Neuronal stem cell (in vitro differentiated cells): Measurements from ENCODE around the gene RCAN1.

Experiments
- DNase-seq: peaks from one replicate; pipeline ENCODE4 v3.0.0-alpha.2; 2013; ENCODE audit warnings: low spot score
- H2AFZ ChIP-seq: one replicate; pipeline ENCODE4 v1.6.1; 2013; ENCODE audit warnings: mild to moderate bottlenecking, low read length, inconsistent platforms
- H2AK5ac ChIP-seq: 2 replicates; pipeline ENCODE4 v1.6.1; 2013; ENCODE audit warnings: low read depth, mild to moderate bottlenecking, inconsistent platforms, low read length, moderate library complexity, mixed read lengths
- H2BK120ac ChIP-seq: 2 replicates; pipeline ENCODE4 v1.6.1; 2013; ENCODE audit warnings: low read depth, mild to moderate bottlenecking, inconsistent platforms, low read length, moderate library complexity, mixed read lengths
- H2BK12ac ChIP-seq: one replicate; pipeline ENCODE4 v1.6.1; 2013; ENCODE audit warnings: low read length, inconsistent platforms
- H2BK15ac ChIP-seq: 2 replicates; pipeline ENCODE4 v1.6.1; 2013; ENCODE audit warnings: mild to moderate bottlenecking, low read length, inconsistent platforms, mixed read lengths
- H2BK5ac ChIP-seq: one replicate; pipeline ENCODE4 v1.6.1; 2013; ENCODE audit warnings: inconsistent platforms, mild to moderate bottlenecking, low read length, moderate library complexity
- H3K14ac ChIP-seq: one replicate; pipeline ENCODE4 v1.6.1; 2013; ENCODE audit warnings: low read length, inconsistent platforms
- H3K18ac ChIP-seq: 2 replicates; pipeline ENCODE4 v1.6.1; 2013; ENCODE audit warnings: low read length, inconsistent platforms
- H3K23ac ChIP-seq: 2 replicates; pipeline ENCODE4 v1.6.1; 2013; ENCODE audit warnings: low read depth, mild to moderate bottlenecking, mixed read lengths, low read length, inconsistent platforms; ENCODE audit not compliant: poor library complexity
- H3K27ac ChIP-seq: replicated peaks from 3 replicates; pipeline ENCODE4 v1.5.1; 2013; ENCODE audit warnings: low read length, inconsistent platforms
- H3K27me3 ChIP-seq, 3 experiments: 2 replicates each; pipeline ENCODE4 v1.6.1; 2013; ENCODE audit warnings: low read length in 3 of 3, mild to moderate bottlenecking in 2 of 3, inconsistent platforms in 1 of 3, low read depth in 1 of 3, mixed read lengths in 1 of 3, moderate library complexity in 1 of 3; ENCODE audit not compliant: control insufficient read depth in 3 of 3, insufficient read depth in 3 of 3
- H3K36me3 ChIP-seq, 2 donors: replicated peaks in 1 of 2; 2 replicates each; pipeline ENCODE4 v1.6.1; 2013; ENCODE audit warnings: low read length in 2 of 2; ENCODE audit not compliant: control insufficient read depth in 2 of 2, insufficient read depth in 2 of 2
- H3K4ac ChIP-seq: 2 replicates; pipeline ENCODE4 v1.6.1; 2013; ENCODE audit warnings: inconsistent platforms, mild to moderate bottlenecking, low read length, moderate library complexity
- H3K4me1 ChIP-seq, 2 donors: 1 replicate in 1 of 2; 2 replicates in 1 of 2; pipeline ENCODE4 v1.6.1; 2013; ENCODE audit warnings: low read length in 2 of 2, low read depth in 1 of 2; ENCODE audit not compliant: control insufficient read depth in 2 of 2, insufficient read depth in 1 of 2
- H3K4me2 ChIP-seq: one replicate; pipeline ENCODE4 v1.6.1; 2013; ENCODE audit warnings: mild to moderate bottlenecking, low read length, inconsistent platforms; ENCODE audit not compliant: insufficient read depth, poor library complexity, severe bottlenecking
- H3K4me3 ChIP-seq, 2 donors: 2 replicates each; pipeline ENCODE4 v1.5.1; 2013; ENCODE audit warnings: low read length in 2 of 2, mild to moderate bottlenecking in 2 of 2, inconsistent platforms in 1 of 2, moderate library complexity in 1 of 2
- H3K79me1 ChIP-seq: one replicate; pipeline ENCODE4 v1.6.1; 2013; ENCODE audit warnings: low read depth, mild to moderate bottlenecking, inconsistent platforms, low read length, moderate library complexity
- H3K9ac ChIP-seq: one replicate; pipeline ENCODE4 v1.6.1; 2013; ENCODE audit warnings: mild to moderate bottlenecking, low read depth, low read length, inconsistent platforms; ENCODE audit not compliant: poor library complexity
- H3K9me3 ChIP-seq, 2 donors: replicated peaks in 1 of 2; 2 replicates each; pipeline versions ENCODE3 to v1.6.1; 2013; ENCODE audit warnings: low read length in 2 of 2, mild to moderate bottlenecking in 2 of 2, inconsistent platforms in 1 of 2, low read depth in 1 of 2, mixed read lengths in 1 of 2, moderate library complexity in 1 of 2; ENCODE audit not compliant: control insufficient read depth in 2 of 2, insufficient read depth in 1 of 2
- H4K8ac ChIP-seq: one replicate; pipeline ENCODE4 v1.6.1; 2013; ENCODE audit warnings: low read depth, mild to moderate bottlenecking, inconsistent platforms, low read length, moderate library complexity
- H4K91ac ChIP-seq: one replicate; pipeline ENCODE4 v1.6.1; 2013; ENCODE audit warnings: low read length, low read depth, mild to moderate bottlenecking, inconsistent platforms; ENCODE audit not compliant: poor library complexity
- WGBS, 2 donors: extraction: QIAGEN DNeasy Blood & Tissue Kit; methylation state at CpG; one replicate each; pipeline ENCODE4 v1.1.7; 2013; ENCODE audit warnings: missing lambda C conversion rate in 2 of 2, mixed read lengths in 1 of 2; ENCODE audit not compliant: insufficient read length in 2 of 2, insufficient replicate concordance in 1 of 2; ENCODE audit errors: extremely low coverage in 2 of 2; 5-methylcytosine and 5-hydroxymethylcytosine counted together

The RCAN1 gene

GRCh38 chr21:34536311-34536710 lies 78.6 kb downstream of the RCAN1 start:
- Histone ChIP-seq H3K14ac (no peak overlapping the region), H2BK5ac (no peak overlapping the region), H3K4me2 (no peak overlapping the region), H3K4me1 (peaks cover 6 to 16% of the 10 kb centered on the region in 2 donors), H2BK15ac (no peak overlapping the region), H3K79me1 (no peaks in the 10 kb centered on the region), H2BK120ac (no peak overlapping the region), H3K18ac (no peak overlapping the region), H3K4me3 (no peak overlapping the region), H4K8ac (no peak overlapping the region), H3K9ac (no peak overlapping the region), H3K9me3 (peaks cover 0 to 4% of the 10 kb centered on the region in 2 donors), H2AFZ (no peak overlapping the region), H2AK5ac (no peak overlapping the region), H3K27me3 (no peaks in the 10 kb centered on the region), H3K27ac (peak overlapping the region; percentile 25), H3K4ac (no peak overlapping the region), H3K23ac (no peak overlapping the region), H3K36me3 (no peaks in the 10 kb centered on the region), H2BK12ac (no peak overlapping the region), H4K91ac (no peak overlapping the region)
- no CpG with 5 or more reads among the region's 8 CpGs for WGBS, 2 donors
- no peak for DNase-seq

DNA sequence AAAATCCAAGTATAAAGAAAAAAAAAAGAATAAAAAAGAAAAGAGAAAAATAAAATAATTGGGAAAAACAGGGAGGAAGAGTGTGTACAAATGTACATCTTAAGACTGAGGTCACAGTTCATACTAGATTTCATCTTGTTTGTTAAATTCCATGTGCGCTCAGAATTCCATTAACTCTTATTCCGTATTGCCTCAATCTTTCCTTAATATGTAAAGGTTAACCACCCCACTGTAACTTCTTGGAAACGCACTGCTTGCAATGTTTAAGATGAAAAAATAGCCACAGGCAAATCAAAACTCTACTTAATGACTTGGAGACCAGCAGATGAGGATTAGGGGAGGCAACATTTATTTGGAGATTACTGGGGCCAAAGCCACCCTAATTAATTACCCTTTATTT lies 79.0 kb downstream of the RCAN1 start:
- Histone ChIP-seq H2BK12ac (no peak overlapping the region), H3K27me3 (no peaks in the 10 kb centered on the region), H2AFZ (no peak overlapping the region), H3K4me3 (no peak overlapping the region), H3K4me1 (peaks cover 6 to 16% of the 10 kb centered on the region in 2 donors), H3K27ac (no peak overlapping the region), H3K14ac (no peak overlapping the region), H3K9me3 (peaks cover 0 to 4% of the 10 kb centered on the region in 2 donors), H3K79me1 (no peaks in the 10 kb centered on the region), H3K4me2 (no peak overlapping the region), H3K18ac (no peak overlapping the region), H3K9ac (no peak overlapping the region), H4K8ac (no peak overlapping the region), H2BK5ac (no peak overlapping the region), H2BK120ac (no peak overlapping the region), H3K4ac (no peak overlapping the region), H2AK5ac (no peak overlapping the region), H3K36me3 (no peaks in the 10 kb centered on the region), H4K91ac (no peak overlapping the region), H2BK15ac (no peak overlapping the region), H3K23ac (no peak overlapping the region)
- WGBS, 2 donors: no CpG with 5 or more reads among the region's 3 CpGs
- no peak for DNase-seq

DNA sequence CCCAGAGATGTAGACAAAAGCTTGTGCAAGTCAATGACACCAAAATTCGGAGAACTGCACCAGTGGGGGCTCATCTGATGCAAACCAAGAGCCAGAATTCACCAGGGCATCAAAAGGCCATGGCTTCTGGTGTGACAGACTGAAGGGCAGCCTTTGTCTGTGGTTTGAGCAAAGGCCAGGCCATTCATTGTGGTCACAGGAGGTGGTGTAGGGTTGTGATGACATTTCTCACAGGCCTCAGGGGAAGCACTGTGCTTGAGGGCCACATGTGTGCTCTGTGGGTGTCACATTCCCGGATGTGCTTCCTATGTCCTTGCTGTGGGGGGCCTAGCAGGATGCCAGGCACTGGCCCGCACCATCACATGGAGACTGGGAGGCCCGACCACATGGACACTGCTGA lies 80.4 kb downstream of the RCAN1 start:
- no peak for DNase-seq
- H3K9me3 ChIP-seq: peaks cover 0 to 4% of the 10 kb centered on the region in 2 donors
- no CpG with 5 or more reads among the region's 4 CpGs for WGBS, 2 donors

GRCh38 chr21:34533938-34534337 lies 81.0 kb downstream of the RCAN1 start:
- no peak for DNase-seq
- Histone ChIP-seq H3K27me3 (no peaks in the 10 kb centered on the region), H3K23ac (peak overlapping the region; percentile 4), H3K14ac (no peak overlapping the region), H2BK120ac (no peak overlapping the region), H2AFZ (no peak overlapping the region), H3K4ac (no peak overlapping the region), H3K4me2 (no peak overlapping the region), H3K9me3 (peaks cover 1 to 4% of the 10 kb centered on the region in 2 donors), H3K9ac (no peak overlapping the region), H3K27ac (no peak overlapping the region), H4K91ac (no peak overlapping the region), H3K4me1 (peaks cover 6 to 16% of the 10 kb centered on the region in 2 donors), H2AK5ac (no peak overlapping the region), H2BK12ac (no peak overlapping the region), H3K79me1 (no peaks in the 10 kb centered on the region), H3K36me3 (no peaks in the 10 kb centered on the region), H3K4me3 (no peak overlapping the region), H2BK5ac (no peak overlapping the region), H4K8ac (no peak overlapping the region), H2BK15ac (no peak overlapping the region), H3K18ac (no peak overlapping the region)
- no CpG with 5 or more reads among the region's 3 CpGs for WGBS, 2 donors

More for the DNA sequence above, 80.4 kb downstream of the RCAN1 start:
- H3K18ac ChIP-seq: no peak overlapping the region
- H3K4ac ChIP-seq: no peak overlapping the region
- H3K4me2 ChIP-seq: no peak overlapping the region
- no peak overlapping the region for H3K14ac ChIP-seq
- no peak overlapping the region for H3K23ac ChIP-seq
- H2AK5ac ChIP-seq: no peak overlapping the region
- peak overlapping the region in 1 of 2 donors; percentile 46 for H3K4me3 ChIP-seq
- no peaks in the 10 kb centered on the region for H3K79me1 ChIP-seq
- H3K4me1 ChIP-seq: peaks cover 6 to 16% of the 10 kb centered on the region in 2 donors
- no peak overlapping the region for H2BK5ac ChIP-seq
- H4K8ac ChIP-seq: no peak overlapping the region
- H2BK15ac ChIP-seq: no peak overlapping the region
- H3K27me3 ChIP-seq: no peaks in the 10 kb centered on the region
- H3K9ac ChIP-seq: no peak overlapping the region
- no peak overlapping the region for H2AFZ ChIP-seq
- H4K91ac ChIP-seq: no peak overlapping the region
- no peak overlapping the region for H3K27ac ChIP-seq
- no peak overlapping the region for H2BK12ac ChIP-seq
- no peak overlapping the region for H2BK120ac ChIP-seq
- H3K36me3 ChIP-seq: no peaks in the 10 kb centered on the region
